ENCODE data around the gene ACTL6A. TPM values are rescaled to one million over a fixed set of nuclear protein-coding genes. Genes with fewer than 3 reads are reported as not detected.

The ACTL6A gene
- total and polyA plus RNA-seq, 2 of the 4 experiments (the other 2 are of a cell fraction) = 48.3 to 70.1 TPM

- Histone ChIP-seq H3K9ac (ENCODE audit: low read depth, low read length) (no peak overlapping the region), H4K5ac (ENCODE audit: low read depth, low read length) (no peak overlapping the region), H3K4ac (ENCODE audit: low read depth, low read length) (no peak overlapping the region), H2AFZ (replicated peaks; ENCODE audit: low read length, poor library complexity) (no peak overlapping the region), H2AK5ac (ENCODE audit: low read depth, low read length) (no peak overlapping the region), H2BK15ac (ENCODE audit: low read depth, low read length) (no peak overlapping the region), H3K23ac (ENCODE audit: low read depth, low read length) (no peak overlapping the region), H2BK20ac (ENCODE audit: low read depth, low read length) (no peak overlapping the region), H3K18ac (ENCODE audit: low read depth, low read length) (no peak overlapping the region), H3K14ac (replicated peaks; ENCODE audit: low read depth, low read length) (no peak overlapping the region), H4K20me1 (ENCODE audit: insufficient read depth, low read length) (no peaks in the 10 kb centered on the region), H3K27ac (ENCODE audit: insufficient read depth, low read length) (no peak overlapping the region), H2BK5ac (ENCODE audit: low read depth, low read length, poor library complexity, severe bottlenecking) (no peak overlapping the region), H4K8ac (ENCODE audit: low read depth in 2 of 2, low read length in 2 of 2) (no peak overlapping the region), H3K4me3 (ENCODE audit: insufficient read depth, low read depth, low read length) (no peak overlapping the region), H3K36me3 (ENCODE audit: control insufficient read depth, insufficient read depth, low read length) (no peaks in the 10 kb centered on the region), H3K79me1 (ENCODE audit: low read depth in 1 of 2, low read length in 2 of 2) (peaks cover 0 to 18% of the 10 kb centered on the region in 2 experiments; a peak in 3 of 4 replicates), H2AK9ac (replicated peaks; ENCODE audit: low read depth, low read length, poor library complexity) (no peak overlapping the region), H3K27me3 (ENCODE audit: control insufficient read depth, insufficient read depth, low read length) (no peaks in the 10 kb centered on the region), H3K4me1 (ENCODE audit: control insufficient read depth, insufficient read depth, low read length) (peaks cover 2% of the 10 kb centered on the region; the same call in 1 of the 2 replicates), H3K56ac (ENCODE audit: extremely low read depth, insufficient read depth, low read length) (no peak overlapping the region), H2BK120ac (ENCODE audit: low read depth, low read length) (no peak overlapping the region), H3K9me3 (ENCODE audit: control insufficient read depth, insufficient read depth, low read length) (no peaks in the 10 kb centered on the region), H3K4me2 (ENCODE audit: low read depth, low read length) (no peak overlapping the region), H4K91ac (ENCODE audit: insufficient read depth, low read depth, low read length) (no peak overlapping the region), H3K9me1 (ENCODE audit: insufficient read depth, low read length) (no peaks in the 10 kb centered on the region; the same call in 1 of the 2 replicates)
- intact Hi-C loops (cut with micrococcal nuclease) (no loop called here), in situ Hi-C loops (cut with MboI; ENCODE audit: low sequenced_read_pairs) (loop anchor here (25.0 kb wide), 1 partner anchor 548 kb away; no protein-coding TSS in a partner anchor), dilution Hi-C loops (cut with HindIII; ENCODE audit: low sequenced_read_pairs, unreplicated experiment) (no loop called here)
- no CpG with 5 or more reads among the region's 1 CpG for WGBS, 2 experiments (ENCODE audit: extremely low coverage in 2 of 2, insufficient read length in 1 of 2)
- TF ChIP-seq MAZ (IDR thresholded peaks at IDR 0.05; ENCODE audit: borderline replicate concordance, low read depth, low read length) = no peak
- no peak for TF ChIP-seq ELK1 (IDR thresholded peaks at IDR 0.05; ENCODE audit: borderline replicate concordance, low read depth, low read length)
- no peak for TF ChIP-seq MAFK (IDR thresholded peaks at IDR 0.05; ENCODE audit: low read depth, low read length)
- no peak for TF ChIP-seq POLR2A (IDR thresholded peaks at IDR 0.05; ENCODE audit: low read depth, low read length)
- no peak for TF ChIP-seq RAD21 (IDR thresholded peaks at IDR 0.05; ENCODE audit: low read length)
- TF ChIP-seq CEBPB (IDR thresholded peaks at IDR 0.05; ENCODE audit: low read depth, low read length) = no peak
- TF ChIP-seq CHD1 (IDR thresholded peaks at IDR 0.05; ENCODE audit: low read depth, low read length) = no peak
- no peak for TF ChIP-seq SMC3 (IDR thresholded peaks at IDR 0.05; ENCODE audit: low read depth, low read length)
- TF ChIP-seq BHLHE40 (IDR thresholded peaks at IDR 0.05; ENCODE audit: low read depth, low read length) = no peak
- TF ChIP-seq RCOR1 (IDR thresholded peaks at IDR 0.05; ENCODE audit: insufficient replicate concordance, low read length) = no peak
- TF ChIP-seq NFE2L2 (IDR thresholded peaks at IDR 0.05; ENCODE audit: low read depth, low read length) = no peak
- TF ChIP-seq MXI1 (IDR thresholded peaks at IDR 0.05; ENCODE audit: borderline replicate concordance, low read depth, low read length) = no peak
- TF ChIP-seq RFX5 (IDR thresholded peaks at IDR 0.05; ENCODE audit: low read depth, low read length) = no peak
- no peak for TF ChIP-seq CTCF (conservative IDR thresholded peaks at IDR 0.05; ENCODE audit: low read depth, low read length)
- no peak for TF ChIP-seq FOS (IDR thresholded peaks at IDR 0.05; ENCODE audit: low read depth, low read length)
- TF ChIP-seq USF2 (IDR thresholded peaks at IDR 0.05; ENCODE audit: low read depth, low read length) = no peak
- ChIA-PET CTCF (interaction anchor here (0.7 kb wide), 1 partner anchor 89 kb away, joined by 4 read pairs; no protein-coding TSS in a partner anchor), POLR2A (ENCODE audit: unreplicated experiment) (no interaction called here)
- ATAC-seq (ENCODE audit: low read depth) (no peak), DNase-seq (no peak)
- BruUV-seq (replicated peaks) = no TSS peak
These were observed 1.9 kb upstream of the ACTL6A start for GRCh38 chr3:179560791-179561190.

Data from IMR-90 (cell line).